Stimulated activated CD4-positive, alpha-beta T cell treated with anti-CD3 and anti-CD28 coated beads, Interleukin-4, amount 100 ng/mL, for 4 hours (primary cell): ENCODE data around the gene LITAF.
A peak's percentile ranks its signal among the peaks of the same experiment; 100 is the strongest.
"Not testable (repeated sequence)": the region's sequence is repeated elsewhere in the genome, so short reads cannot be mapped to it uniquely, and the experiment has no call there.

Experiments used
- DNase-seq, 2 experiments: peaks; one replicate each; pipeline ENCODE4 v3.0.0-alpha.2; 2020

Gene LITAF

GRCh38 chr16:11572301-11572995 is 14.3 kb downstream of the LITAF start:
- DNase-seq: peak in 1 of 2 experiments; percentile 49

- no peak for DNase-seq
Measured at GRCh38 chr16:11571549-11571948, 15.2 kb downstream of the LITAF start.

GRCh38 chr16:11570806-11571205 is 15.9 kb downstream of the LITAF start:
- no peak for DNase-seq

GRCh38 chr16:11570258-11570657 is 16.5 kb downstream of the LITAF start:
- no peak for DNase-seq

GRCh38 chr16:11566398-11566797 is 20.3 kb downstream of the LITAF start:
- DNase-seq: no peak

GRCh38 chr16:11565665-11566064 is 21.1 kb downstream of the LITAF start:
- DNase-seq: no peak

GRCh38 chr16:11564046-11564926 is 22.4 kb downstream of the LITAF start:
- DNase-seq: no peak

- DNase-seq: no peak
Measured at GRCh38 chr16:11563493-11564040, 23.2 kb downstream of the LITAF start.

- no peak for DNase-seq
Measured at GRCh38 chr16:11562941-11563340, 23.8 kb downstream of the LITAF start.

GRCh38 chr16:11562411-11562810 is 24.3 kb downstream of the LITAF start:
- DNase-seq: no peak

GRCh38 chr16:11561856-11562255 is 24.9 kb downstream of the LITAF start:
- no peak for DNase-seq

- DNase-seq: no peak
Measured at GRCh38 chr16:11561454-11561805, 25.3 kb downstream of the LITAF start.

GRCh38 chr16:11560701-11561453 is 25.8 kb downstream of the LITAF start:
- peak in 1 of 2 experiments; percentile 48 for DNase-seq

GRCh38 chr16:11558308-11558823 is 28.4 kb downstream of the LITAF start:
- DNase-seq: not testable (repeated sequence)

- no peak for DNase-seq
Measured at GRCh38 chr16:11557801-11558200, 28.9 kb downstream of the LITAF start.

- DNase-seq: no peak
Measured at GRCh38 chr16:11556945-11557720, 29.6 kb downstream of the LITAF start.

GRCh38 chr16:11556214-11556819 is 30.4 kb downstream of the LITAF start:
- DNase-seq: no peak

GRCh38 chr16:11554053-11554452 is 32.7 kb downstream of the LITAF start:
- DNase-seq: no peak

- no peak for DNase-seq
Measured at GRCh38 chr16:11553371-11553770, 33.3 kb downstream of the LITAF start.

GRCh38 chr16:11552440-11552839 is 34.3 kb downstream of the LITAF start:
- DNase-seq: no peak

GRCh38 chr16:11551842-11552241 is 34.9 kb downstream of the LITAF start:
- DNase-seq: no peak
